Fibroblast of lung (primary cell): Measurements from ENCODE around the gene FUT4. TPM values are rescaled to one million over a fixed set of nuclear protein-coding genes. Genes with fewer than 3 reads are reported as not detected.

Experiments used
- DNase-seq, 2 donors: peaks; one replicate each; pipeline versions ENCODE4 v3.0.0 to v3.0.0-alpha.2; 2010; ENCODE audit warnings: low read depth in 2 of 2
- H2AFZ ChIP-seq: 2 replicates; pipeline ENCODE4 v1.5.1; 2012; ENCODE audit warnings: low read length, control low read depth, inconsistent platforms
- H3K27ac ChIP-seq: 2 replicates; pipeline ENCODE4 v1.5.1; 2011; ENCODE audit warnings: low read length, control low read depth; ENCODE audit not compliant: insufficient read depth
- H3K27me3 ChIP-seq: 2 replicates; pipeline ENCODE4 v1.5.1; 2011; ENCODE audit warnings: mild to moderate bottlenecking, low read length; ENCODE audit not compliant: control insufficient read depth, insufficient read depth
- H3K36me3 ChIP-seq: 2 replicates; pipeline ENCODE4 v1.5.1; 2011; ENCODE audit warnings: low read length; ENCODE audit not compliant: control insufficient read depth, insufficient read depth
- H3K4me1 ChIP-seq: 2 replicates; pipeline ENCODE4 v1.5.1; 2011; ENCODE audit warnings: low read length; ENCODE audit not compliant: control insufficient read depth, insufficient read depth; ENCODE audit errors: extremely low read depth
- H3K4me2 ChIP-seq: 2 replicates; pipeline ENCODE4 v1.5.1; 2011; ENCODE audit warnings: low read length, control low read depth; ENCODE audit not compliant: insufficient read depth; ENCODE audit errors: extremely low read depth
- H3K4me3 ChIP-seq, 4 experiments: fragments of 200-600 bp in 1 of 4; sonication (generic) in 1 of 4; replicated peaks in 1 of 4; 2 replicates each; pipeline ENCODE4 v1.5.1; 2011 to 2016; ENCODE audit warnings: low read length in 4 of 4, low read depth in 3 of 4, mild to moderate bottlenecking in 3 of 4, control low read depth in 2 of 4, inconsistent platforms in 1 of 4, mixed read lengths in 1 of 4; ENCODE audit not compliant: insufficient read depth in 1 of 4; ENCODE audit errors: control extremely low read depth in 1 of 4
- H3K79me2 ChIP-seq: 2 replicates; pipeline ENCODE4 v1.5.1; 2012; ENCODE audit warnings: mild to moderate bottlenecking, low read length, inconsistent platforms; ENCODE audit not compliant: control insufficient read depth, insufficient read depth
- H3K9ac ChIP-seq: 2 replicates; pipeline ENCODE4 v1.5.1; 2011; ENCODE audit warnings: mild to moderate bottlenecking, low read length, control low read depth; ENCODE audit not compliant: insufficient read depth
- H3K9me3 ChIP-seq: 2 replicates; pipeline ENCODE4 v1.5.1; 2012; ENCODE audit warnings: low read depth, low read length; ENCODE audit not compliant: control insufficient read depth, insufficient read depth
- H4K20me1 ChIP-seq: 2 replicates; pipeline ENCODE4 v1.5.1; 2011; ENCODE audit warnings: low read length; ENCODE audit not compliant: control insufficient read depth, insufficient read depth; ENCODE audit errors: extremely low read depth
- EZH2 ChIP-seq: IDR thresholded peaks from 2 replicates; pipeline ENCODE4 v1.5.1; 2012; ENCODE audit warnings: low read length, control low read depth, mild to moderate bottlenecking; ENCODE audit errors: missing control alignments
- polyA plus RNA-seq, 2 donors: library from polyadenylated mRNA; depleted of rRNA in 1 of 2; stranded (reverse) in 1 of 2; unstranded in 1 of 2; fragments of >200 nt; gene quantifications; 2 replicates each; pipeline ENCODE4 v1.2.1, GENCODE V29; 2011 to 2012; ENCODE audit warnings: missing spikeins in 1 of 2
- total RNA-seq: library from RNA; depleted of rRNA; stranded (reverse); fragments of >200 nt; gene quantifications from 2 replicates; pipeline ENCODE4 v1.2.1, GENCODE V29; 2014
- TF ChIP-seq, protein P1 (sequence below), 2 donors: IDR thresholded peaks in 1 of 2; conservative IDR thresholded peaks in 1 of 2; 1 replicate in 1 of 2; 2 replicates in 1 of 2; pipeline ENCODE4 v1.5.1; 2011 to 2012; ENCODE audit warnings: low read length in 2 of 2, control low read depth in 1 of 2, inconsistent platforms in 1 of 2, low read depth in 1 of 2, mild to moderate bottlenecking in 1 of 2

FUT4 gene
- total and polyA plus RNA-seq, 2 donors (not counting 1 experiment from before 2014, with no cell fraction given), result 2.7 to 5.1 TPM

DNA sequence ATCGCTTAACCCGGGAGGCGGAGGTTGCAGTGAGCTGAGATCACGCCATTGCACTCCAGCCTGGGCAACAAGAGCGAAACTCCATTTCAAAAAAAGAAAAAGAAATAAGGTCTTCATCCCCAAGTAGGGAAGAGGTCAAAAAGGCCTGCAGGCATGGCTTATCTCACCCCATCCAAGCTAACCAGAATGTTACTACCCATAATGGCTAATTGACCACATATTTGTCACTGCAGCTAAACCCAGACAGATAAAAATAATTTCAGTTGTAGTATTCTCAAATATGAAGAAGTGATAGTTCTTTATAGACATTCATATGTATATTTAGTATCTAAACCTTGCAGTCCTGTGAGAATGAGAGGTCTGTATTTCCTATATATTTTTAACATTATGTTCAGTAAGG, 41.3 kb downstream of the FUT4 start:
- H2AFZ ChIP-seq, result no peak overlapping the region

DNA sequence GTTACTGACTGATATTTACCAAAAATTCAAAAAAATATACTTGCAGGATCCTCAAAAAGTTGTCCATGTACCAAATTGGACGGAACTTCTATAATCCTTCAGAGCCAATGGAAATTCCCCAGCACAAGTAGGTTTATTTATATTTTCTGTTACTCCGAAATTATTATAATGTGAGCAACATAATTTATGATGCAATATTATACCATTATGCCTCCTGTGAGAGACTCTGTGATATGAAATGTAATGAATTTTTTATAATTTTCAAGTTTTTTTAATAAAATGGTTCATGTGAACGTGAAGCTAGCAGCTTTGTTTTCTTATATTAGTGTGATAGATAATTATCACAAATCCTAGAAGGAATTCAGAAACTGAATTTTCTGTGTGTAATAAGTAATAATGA, 41.7 kb downstream of the FUT4 start:
- no peak overlapping the region for H3K27ac ChIP-seq
- no peaks in the 10 kb centered on the region for H3K27me3 ChIP-seq
- H4K20me1 ChIP-seq, result no peaks in the 10 kb centered on the region
- no peaks in the 10 kb centered on the region for H3K79me2 ChIP-seq
- DNase-seq, result no peak
- H3K4me2 ChIP-seq, result no peak overlapping the region
- H2AFZ ChIP-seq, result no peak overlapping the region
- no peak overlapping the region for H3K4me3 ChIP-seq
- TF ChIP-seq, protein P1, sequence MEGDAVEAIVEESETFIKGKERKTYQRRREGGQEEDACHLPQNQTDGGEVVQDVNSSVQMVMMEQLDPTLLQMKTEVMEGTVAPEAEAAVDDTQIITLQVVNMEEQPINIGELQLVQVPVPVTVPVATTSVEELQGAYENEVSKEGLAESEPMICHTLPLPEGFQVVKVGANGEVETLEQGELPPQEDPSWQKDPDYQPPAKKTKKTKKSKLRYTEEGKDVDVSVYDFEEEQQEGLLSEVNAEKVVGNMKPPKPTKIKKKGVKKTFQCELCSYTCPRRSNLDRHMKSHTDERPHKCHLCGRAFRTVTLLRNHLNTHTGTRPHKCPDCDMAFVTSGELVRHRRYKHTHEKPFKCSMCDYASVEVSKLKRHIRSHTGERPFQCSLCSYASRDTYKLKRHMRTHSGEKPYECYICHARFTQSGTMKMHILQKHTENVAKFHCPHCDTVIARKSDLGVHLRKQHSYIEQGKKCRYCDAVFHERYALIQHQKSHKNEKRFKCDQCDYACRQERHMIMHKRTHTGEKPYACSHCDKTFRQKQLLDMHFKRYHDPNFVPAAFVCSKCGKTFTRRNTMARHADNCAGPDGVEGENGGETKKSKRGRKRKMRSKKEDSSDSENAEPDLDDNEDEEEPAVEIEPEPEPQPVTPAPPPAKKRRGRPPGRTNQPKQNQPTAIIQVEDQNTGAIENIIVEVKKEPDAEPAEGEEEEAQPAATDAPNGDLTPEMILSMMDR (conservative IDR thresholded peaks at IDR 0.05 in 1 of 2, IDR thresholded peaks at IDR 0.05 in 1 of 2; ENCODE audit: low read depth in 1 of 2, low read length in 2 of 2), result no peak
- no peak for TF ChIP-seq EZH2
- H3K9ac ChIP-seq, result no peak overlapping the region
- H3K9me3 ChIP-seq, result no peaks in the 10 kb centered on the region
- H3K36me3 ChIP-seq, result no peaks in the 10 kb centered on the region
- no peaks in the 10 kb centered on the region for H3K4me1 ChIP-seq

More for the DNA sequence above, 41.3 kb downstream of the FUT4 start:
- no peak for DNase-seq
- no peaks in the 10 kb centered on the region for H3K79me2 ChIP-seq
- H3K4me3 ChIP-seq, result no peak overlapping the region
- H3K4me2 ChIP-seq, result no peak overlapping the region
- H3K4me1 ChIP-seq, result no peaks in the 10 kb centered on the region
- no peaks in the 10 kb centered on the region for H3K9me3 ChIP-seq
- no peaks in the 10 kb centered on the region for H3K27me3 ChIP-seq
- H3K9ac ChIP-seq, result no peak overlapping the region
- no peak overlapping the region for H3K27ac ChIP-seq
- no peaks in the 10 kb centered on the region for H3K36me3 ChIP-seq
- H4K20me1 ChIP-seq, result no peaks in the 10 kb centered on the region
- TF ChIP-seq, protein P1 (conservative IDR thresholded peaks at IDR 0.05 in 1 of 2, IDR thresholded peaks at IDR 0.05 in 1 of 2; ENCODE audit: low read depth in 1 of 2, low read length in 2 of 2), result no peak
- TF ChIP-seq EZH2, result no peak

DNA sequence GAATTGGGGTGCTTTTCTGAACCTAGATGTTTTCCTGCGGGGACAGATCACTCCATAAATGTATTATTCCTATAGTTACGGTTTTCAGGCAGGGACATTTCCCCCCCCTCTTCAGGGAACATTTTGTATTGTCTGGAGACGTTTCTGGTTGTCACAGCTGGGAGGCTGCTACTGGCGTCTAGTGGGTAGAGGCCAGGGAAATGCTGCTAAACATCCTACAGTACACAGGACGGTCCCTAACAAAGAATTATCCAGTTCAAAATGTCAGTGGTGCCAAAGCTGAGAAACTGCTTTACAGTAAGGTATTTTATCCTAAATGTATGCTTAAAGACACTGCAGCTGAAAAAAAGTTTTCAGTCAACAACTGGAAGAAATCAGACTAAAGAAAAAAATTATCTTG, 42.8 kb downstream of the FUT4 start:
- Histone ChIP-seq H3K9me3 (no peaks in the 10 kb centered on the region), H3K4me1 (no peaks in the 10 kb centered on the region), H3K27me3 (no peaks in the 10 kb centered on the region), H3K9ac (no peak overlapping the region), H3K79me2 (no peaks in the 10 kb centered on the region), H4K20me1 (no peaks in the 10 kb centered on the region), H3K4me3 (no peak overlapping the region), H3K27ac (no peak overlapping the region), H3K4me2 (no peak overlapping the region), H3K36me3 (no peaks in the 10 kb centered on the region), H2AFZ (no peak overlapping the region)
- no peak for DNase-seq
- TF ChIP-seq, protein P1 (conservative IDR thresholded peaks at IDR 0.05 in 1 of 2, IDR thresholded peaks at IDR 0.05 in 1 of 2; ENCODE audit: low read depth in 1 of 2, low read length in 2 of 2), result no peak
- no peak for TF ChIP-seq EZH2
